Esophagus squamous epithelium (tissue), 4 donors: ENCODE measurements around the gene PRDM5.

Experiments
- POLR2A ChIP-seq, 4 donors: fragments of 450-650 bp; IDR thresholded peaks; one replicate each; pipeline ENCODE4 v1.6.1; 2017; ENCODE audit warnings: antibody characterized with exemption in 4 of 4, mild to moderate bottlenecking in 4 of 4, moderate library complexity in 3 of 4
- TF ChIP-seq, protein P1 (sequence below), 6 experiments: fragments of 450-650 bp in 4 of 6; fragments of 200-600 bp in 2 of 6; sonication (generic) in 2 of 6; IDR thresholded peaks; one replicate each; pipeline ENCODE4 v1.5.1; 2016 to 2019; ENCODE audit warnings: antibody characterized with exemption in 6 of 6, mild to moderate bottlenecking in 4 of 6, moderate library complexity in 4 of 6

DNA sequence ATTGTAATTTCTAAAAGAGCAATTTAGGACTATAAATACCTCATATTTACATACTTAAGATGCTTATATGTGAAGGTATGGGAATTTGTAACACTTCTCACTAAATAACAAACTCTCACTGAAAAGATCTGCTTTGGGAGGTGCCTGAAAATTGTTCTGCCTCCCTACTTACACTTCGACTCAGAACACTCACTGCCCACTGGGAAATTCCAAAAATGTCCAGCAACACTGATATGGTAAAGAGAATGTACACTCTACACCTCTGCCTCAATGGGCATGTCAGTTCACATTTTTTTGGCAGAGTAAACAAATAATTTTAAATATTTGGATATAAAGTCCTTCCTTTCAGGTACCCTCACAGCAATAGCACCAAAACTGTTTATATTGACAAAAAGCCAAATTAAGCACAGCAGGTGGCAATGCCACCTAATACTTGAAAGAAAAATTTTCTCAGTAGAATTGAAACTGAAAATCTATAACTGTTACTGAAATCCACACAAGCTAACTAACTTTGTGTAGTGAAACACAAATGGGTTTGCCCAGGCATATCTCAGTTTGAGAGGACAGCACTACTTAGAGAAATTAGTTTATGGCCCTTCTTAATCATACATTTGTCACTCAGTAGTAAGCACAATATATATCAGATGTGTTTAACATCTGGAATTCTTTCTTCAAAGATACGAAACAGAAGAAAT lies 67.1 kb downstream of the PRDM5 start:
- TF ChIP-seq, protein P1, sequence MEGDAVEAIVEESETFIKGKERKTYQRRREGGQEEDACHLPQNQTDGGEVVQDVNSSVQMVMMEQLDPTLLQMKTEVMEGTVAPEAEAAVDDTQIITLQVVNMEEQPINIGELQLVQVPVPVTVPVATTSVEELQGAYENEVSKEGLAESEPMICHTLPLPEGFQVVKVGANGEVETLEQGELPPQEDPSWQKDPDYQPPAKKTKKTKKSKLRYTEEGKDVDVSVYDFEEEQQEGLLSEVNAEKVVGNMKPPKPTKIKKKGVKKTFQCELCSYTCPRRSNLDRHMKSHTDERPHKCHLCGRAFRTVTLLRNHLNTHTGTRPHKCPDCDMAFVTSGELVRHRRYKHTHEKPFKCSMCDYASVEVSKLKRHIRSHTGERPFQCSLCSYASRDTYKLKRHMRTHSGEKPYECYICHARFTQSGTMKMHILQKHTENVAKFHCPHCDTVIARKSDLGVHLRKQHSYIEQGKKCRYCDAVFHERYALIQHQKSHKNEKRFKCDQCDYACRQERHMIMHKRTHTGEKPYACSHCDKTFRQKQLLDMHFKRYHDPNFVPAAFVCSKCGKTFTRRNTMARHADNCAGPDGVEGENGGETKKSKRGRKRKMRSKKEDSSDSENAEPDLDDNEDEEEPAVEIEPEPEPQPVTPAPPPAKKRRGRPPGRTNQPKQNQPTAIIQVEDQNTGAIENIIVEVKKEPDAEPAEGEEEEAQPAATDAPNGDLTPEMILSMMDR (IDR thresholded peaks at IDR 0.05): no peak
- TF ChIP-seq POLR2A (IDR thresholded peaks at IDR 0.05): no peak
